Ascending aorta (tissue), 2 donors: Measurements from ENCODE around the gene HTT. TPM values are rescaled to one million over a fixed set of nuclear protein-coding genes. Genes with fewer than 3 reads are reported as not detected.

Source experiments
- DNase-seq, 2 donors: peaks; one replicate each; pipeline ENCODE4 v3.0.0-alpha.2; 2019; ENCODE audit warnings: low spot score in 2 of 2
- H3K27ac ChIP-seq, 2 donors: fragments of 200-600 bp; sonication (generic); one replicate each; pipeline ENCODE4 v1.5.1; 2016 to 2017; ENCODE audit warnings: mild to moderate bottlenecking in 1 of 2
- H3K27me3 ChIP-seq: fragments of 200-600 bp; sonication (generic); one replicate; pipeline ENCODE4 v1.5.1; 2017
- H3K36me3 ChIP-seq, 2 donors: fragments of 200-600 bp; sonication (generic); one replicate each; pipeline ENCODE4 v1.5.1; 2016
- H3K4me1 ChIP-seq, 2 donors: fragments of 200-600 bp; sonication (generic); one replicate each; pipeline ENCODE4 v1.5.1; 2016 to 2017; ENCODE audit warnings: mild to moderate bottlenecking in 1 of 2
- H3K4me3 ChIP-seq, 2 donors: fragments of 200-600 bp; sonication (generic); one replicate each; pipeline ENCODE4 v1.5.1; 2016 to 2017; ENCODE audit warnings: mild to moderate bottlenecking in 1 of 2
- H3K9me3 ChIP-seq, 2 donors: fragments of 200-600 bp; sonication (generic); one replicate each; pipeline ENCODE4 v1.5.1; 2016
- intact Hi-C: fragments of 100-400 bp; cut with DNase I; formaldehyde crosslinking; loops from one replicate; pipeline ENCODE4 v1.15.1; 2023
- total RNA-seq: library from RNA; depleted of rRNA; stranded (reverse); fragments of >200 nt; gene quantifications from one replicate; pipeline ENCODE4 v1.1.0, GENCODE V29; 2016
- TF ChIP-seq, protein P1 (sequence below), 3 experiments: fragments of 200-600 bp in 2 of 3; fragments of 450-650 bp in 1 of 3; sonication (generic) in 2 of 3; IDR thresholded peaks; one replicate each; pipeline ENCODE4 v1.5.1; 2016 to 2019; ENCODE audit warnings: antibody characterized with exemption in 3 of 3, mild to moderate bottlenecking in 1 of 3, moderate library complexity in 1 of 3

The HTT gene
- total RNA-seq, 1 donor from 2014 or later, result 23.7 TPM

DNA sequence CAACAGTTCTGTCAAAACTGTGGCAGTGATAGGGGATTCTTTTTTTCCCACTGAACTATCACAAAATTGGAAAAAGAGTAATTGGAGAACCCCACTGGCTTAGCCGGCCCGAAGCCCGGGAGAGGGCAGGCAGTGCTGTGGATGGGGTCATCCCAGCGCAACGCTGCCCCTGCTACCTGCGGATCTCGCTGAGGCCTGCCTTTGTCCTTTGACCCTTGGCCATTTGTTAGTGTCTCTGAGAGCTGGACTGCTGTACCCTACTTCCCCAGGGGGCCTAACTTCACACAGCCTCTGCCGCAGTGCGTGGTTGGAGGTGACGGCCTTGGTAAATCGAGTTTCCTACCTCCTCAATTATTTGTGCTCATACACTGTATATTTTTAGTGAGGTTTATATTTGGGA, 131.5 kb downstream of the HTT start:
- H3K27ac ChIP-seq, result no peak overlapping the region
- H3K9me3 ChIP-seq, result no peaks in the 10 kb centered on the region
- H3K36me3 ChIP-seq, result peaks cover 40 to 45% of the 10 kb centered on the region in 2 donors
- TF ChIP-seq, protein P1, sequence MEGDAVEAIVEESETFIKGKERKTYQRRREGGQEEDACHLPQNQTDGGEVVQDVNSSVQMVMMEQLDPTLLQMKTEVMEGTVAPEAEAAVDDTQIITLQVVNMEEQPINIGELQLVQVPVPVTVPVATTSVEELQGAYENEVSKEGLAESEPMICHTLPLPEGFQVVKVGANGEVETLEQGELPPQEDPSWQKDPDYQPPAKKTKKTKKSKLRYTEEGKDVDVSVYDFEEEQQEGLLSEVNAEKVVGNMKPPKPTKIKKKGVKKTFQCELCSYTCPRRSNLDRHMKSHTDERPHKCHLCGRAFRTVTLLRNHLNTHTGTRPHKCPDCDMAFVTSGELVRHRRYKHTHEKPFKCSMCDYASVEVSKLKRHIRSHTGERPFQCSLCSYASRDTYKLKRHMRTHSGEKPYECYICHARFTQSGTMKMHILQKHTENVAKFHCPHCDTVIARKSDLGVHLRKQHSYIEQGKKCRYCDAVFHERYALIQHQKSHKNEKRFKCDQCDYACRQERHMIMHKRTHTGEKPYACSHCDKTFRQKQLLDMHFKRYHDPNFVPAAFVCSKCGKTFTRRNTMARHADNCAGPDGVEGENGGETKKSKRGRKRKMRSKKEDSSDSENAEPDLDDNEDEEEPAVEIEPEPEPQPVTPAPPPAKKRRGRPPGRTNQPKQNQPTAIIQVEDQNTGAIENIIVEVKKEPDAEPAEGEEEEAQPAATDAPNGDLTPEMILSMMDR (IDR thresholded peaks at IDR 0.05), result no peak
- no peaks in the 10 kb centered on the region for H3K27me3 ChIP-seq
- H3K4me3 ChIP-seq, result no peak overlapping the region
- peaks cover 0 to 3% of the 10 kb centered on the region in 2 donors for H3K4me1 ChIP-seq
- intact Hi-C loops, result no loop called here
- no peak for DNase-seq

DNA sequence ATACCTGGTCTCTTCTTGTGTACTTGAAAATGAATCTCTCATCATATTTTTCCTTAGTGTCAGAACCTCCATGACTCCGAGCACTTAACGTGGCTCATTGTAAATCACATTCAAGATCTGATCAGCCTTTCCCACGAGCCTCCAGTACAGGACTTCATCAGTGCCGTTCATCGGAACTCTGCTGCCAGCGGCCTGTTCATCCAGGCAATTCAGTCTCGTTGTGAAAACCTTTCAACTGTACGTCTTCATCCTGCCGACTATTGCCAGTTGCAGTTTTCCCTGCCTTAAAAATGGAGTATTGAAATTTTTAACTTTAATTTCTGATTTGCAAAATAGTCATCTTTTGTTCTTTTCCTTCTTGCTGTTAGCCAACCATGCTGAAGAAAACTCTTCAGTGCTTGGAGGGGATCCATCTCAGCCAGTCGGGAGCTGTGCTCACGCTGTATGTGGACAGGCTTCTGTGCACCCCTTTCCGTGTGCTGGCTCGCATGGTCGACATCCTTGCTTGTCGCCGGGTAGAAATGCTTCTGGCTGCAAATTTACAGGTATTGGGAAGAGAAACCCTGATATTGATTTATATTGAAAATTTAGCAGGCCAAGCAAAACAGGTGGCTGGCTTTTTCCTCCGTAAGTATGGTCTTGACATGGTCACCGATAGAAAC, 132.1 kb downstream of the HTT start:
- Histone ChIP-seq H3K27ac (no peak overlapping the region), H3K4me1 (peaks cover 0 to 3% of the 10 kb centered on the region in 2 donors), H3K9me3 (no peaks in the 10 kb centered on the region), H3K27me3 (no peaks in the 10 kb centered on the region), H3K36me3 (peaks cover 42 to 45% of the 10 kb centered on the region in 2 donors), H3K4me3 (no peak overlapping the region)
- no peak for DNase-seq
- intact Hi-C loops, result no loop called here
- TF ChIP-seq, protein P1 (IDR thresholded peaks at IDR 0.05), result no peak

DNA sequence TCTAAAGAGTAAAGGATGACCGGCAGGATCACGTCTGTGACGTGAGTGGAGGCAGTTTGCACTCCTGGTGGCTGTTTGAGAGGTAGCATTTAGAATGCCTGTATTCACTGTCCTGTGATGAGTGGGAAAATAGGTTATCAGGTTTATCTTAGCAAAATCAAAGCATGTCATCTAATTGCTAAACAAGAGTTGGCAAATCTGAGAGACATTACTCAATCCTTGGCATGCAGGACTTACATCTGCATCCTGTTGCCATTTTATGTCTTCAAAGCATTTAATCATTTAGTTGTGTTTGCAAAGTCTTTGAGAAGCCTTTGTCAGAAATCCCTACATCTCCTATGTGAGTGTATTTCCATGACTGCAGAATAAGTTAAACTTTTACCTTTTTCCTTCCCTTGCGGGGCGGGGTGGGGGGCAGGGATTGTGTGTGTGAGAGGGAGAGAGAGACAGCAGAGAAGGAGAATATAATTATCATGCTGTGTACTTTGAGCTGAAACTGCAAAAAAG, 133.1 kb downstream of the HTT start:
- Histone ChIP-seq H3K4me1 (peaks cover 0 to 3% of the 10 kb centered on the region in 2 donors), H3K27ac (no peak overlapping the region), H3K27me3 (no peaks in the 10 kb centered on the region), H3K36me3 (peaks cover 51 to 52% of the 10 kb centered on the region in 2 donors), H3K4me3 (no peak overlapping the region), H3K9me3 (no peaks in the 10 kb centered on the region)
- intact Hi-C loops, result no loop called here
- TF ChIP-seq, protein P1 (IDR thresholded peaks at IDR 0.05), result no peak
- DNase-seq, result no peak

DNA sequence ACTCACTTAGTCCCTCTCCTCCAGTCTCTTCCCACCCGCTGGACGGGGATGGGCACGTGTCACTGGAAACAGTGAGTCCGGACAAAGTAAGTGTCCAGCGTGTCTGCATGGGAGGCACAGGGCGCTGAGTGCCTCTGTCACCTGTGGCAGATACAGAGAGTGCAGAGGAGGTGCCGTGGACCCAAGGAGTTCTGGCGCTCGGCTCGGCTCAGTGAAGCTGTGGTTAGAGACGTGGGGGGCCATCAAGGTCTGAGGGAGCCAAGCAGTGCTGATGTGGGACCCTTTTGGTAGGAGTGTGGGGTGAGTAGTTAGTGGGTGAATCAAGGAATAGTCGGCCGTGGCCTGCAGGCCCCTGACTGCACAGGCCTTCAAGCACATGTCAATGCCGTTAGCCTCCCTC, 134.3 kb downstream of the HTT start:
- intact Hi-C loops, result no loop called here

GRCh38 chr4:3209551-3210325, 135.3 kb downstream of the HTT start:
- no peak overlapping the region for H3K27ac ChIP-seq
- DNase-seq, result no peak
- TF ChIP-seq, protein P1 (IDR thresholded peaks at IDR 0.05), result no peak
- intact Hi-C loops, result no loop called here
- H3K9me3 ChIP-seq, result no peaks in the 10 kb centered on the region
- no peak overlapping the region for H3K4me3 ChIP-seq
- H3K27me3 ChIP-seq, result no peaks in the 10 kb centered on the region
- H3K4me1 ChIP-seq, result no peaks in the 10 kb centered on the region
- H3K36me3 ChIP-seq, result peaks cover 66 to 72% of the 10 kb centered on the region in 2 donors

More for the DNA sequence above, 134.3 kb downstream of the HTT start:
- H3K4me3 ChIP-seq, result no peak overlapping the region
- H3K27ac ChIP-seq, result no peak overlapping the region
- DNase-seq, result no peak
- H3K36me3 ChIP-seq, result peaks cover 63 to 64% of the 10 kb centered on the region in 2 donors
- H3K4me1 ChIP-seq, result no peaks in the 10 kb centered on the region
- no peaks in the 10 kb centered on the region for H3K9me3 ChIP-seq
- TF ChIP-seq, protein P1 (IDR thresholded peaks at IDR 0.05), result no peak
- no peaks in the 10 kb centered on the region for H3K27me3 ChIP-seq
